PC-3 (cell line): Measurements from ENCODE around the gene TJP3. TPM values are rescaled to one million over a fixed set of nuclear protein-coding genes. Genes with fewer than 3 reads are reported as not detected.

Experiments used
- ATAC-seq: fragments of 200-7000 bp; cut with Tn5 transposase; 2 replicates; pipeline ENCODE4 v1.9.1; 2020; ENCODE audit warnings: mild to moderate bottlenecking, moderate library complexity
- BruUV-seq: library from RNA; stranded (reverse); fragments of 400-500 nt; replicated peaks from 2 replicates; lab custom pipeline; 2021; lab: Mats Ljungman, UMichigan
- CTCF ChIA-PET: fragments of 300-600 bp; sonication (Branson Sonifier 250); formaldehyde crosslinking; loops from one replicate; lab custom pipeline; 2022; ENCODE audit warnings: antibody characterized with exemption; lab: Charles Lee
- POLR2A ChIA-PET: fragments of 300-600 bp; sonication (Branson Sonifier 250); formaldehyde crosslinking; loops from one replicate; lab custom pipeline; 2022; ENCODE audit warnings: antibody characterized with exemption; ENCODE audit not compliant: unreplicated experiment; lab: Charles Lee
- DNase-seq: peaks from one replicate; pipeline ENCODE4 v3.0.0-alpha.2; 2015
- H2AFZ ChIP-seq: fragments of 300-600 bp; sonication (generic); 2 replicates; pipeline ENCODE4 v1.6.0; 2016; ENCODE audit warnings: antibody characterized with exemption, low read length
- H3F3A ChIP-seq: fragments of 300-600 bp; sonication (generic); one replicate; pipeline ENCODE4 v1.6.0; 2017; ENCODE audit warnings: antibody characterized with exemption, low read length, control low read depth, mild to moderate bottlenecking; ENCODE audit not compliant: unreplicated experiment
- H3K27ac ChIP-seq: fragments of 300-600 bp; sonication (generic); 2 replicates; pipeline ENCODE4 v1.5.1; 2016; ENCODE audit warnings: mild to moderate bottlenecking, low read length
- H3K27me3 ChIP-seq: fragments of 300-600 bp; sonication (generic); 2 replicates; pipeline ENCODE4 v1.6.1; 2016; ENCODE audit warnings: low read length, mixed read lengths
- H3K36me3 ChIP-seq: fragments of 300-600 bp; sonication (generic); 2 replicates; pipeline ENCODE4 v1.6.1; 2016; ENCODE audit warnings: low read depth, mixed run types, low read length, mixed read lengths
- H3K4me1 ChIP-seq: fragments of 300-600 bp; sonication (generic); 2 replicates; pipeline ENCODE4 v1.5.1; 2016; ENCODE audit warnings: low read length; ENCODE audit not compliant: insufficient read depth
- H3K4me2 ChIP-seq: fragments of 300-600 bp; sonication (generic); 2 replicates; pipeline ENCODE4 v1.6.0; 2016; ENCODE audit warnings: low read length
- H3K4me3 ChIP-seq: fragments of 300-600 bp; sonication (generic); 2 replicates; pipeline ENCODE4 v1.5.1; 2016; ENCODE audit warnings: mild to moderate bottlenecking, low read length, mixed read lengths
- H3K79me2 ChIP-seq: fragments of 300-600 bp; sonication (generic); 2 replicates; pipeline ENCODE4 v1.6.1; 2017; ENCODE audit warnings: low read length, mixed read lengths
- H3K9ac ChIP-seq: fragments of 300-600 bp; sonication (generic); 2 replicates; pipeline ENCODE4 v1.6.0; 2016; ENCODE audit warnings: mild to moderate bottlenecking, low read length
- H3K9me2 ChIP-seq: fragments of 300-600 bp; sonication (generic); replicated peaks from 2 replicates; pipeline ENCODE4 v1.6.1; 2016; ENCODE audit warnings: mixed run types, low read length, mixed read lengths
- H3K9me3 ChIP-seq: fragments of 300-600 bp; sonication (generic); 2 replicates; pipeline ENCODE4 v1.6.1; 2016; ENCODE audit warnings: low read length, mixed read lengths
- H4K20me1 ChIP-seq: fragments of 300-600 bp; sonication (generic); 2 replicates; pipeline ENCODE4 v1.6.1; 2016; ENCODE audit warnings: low read length, mixed read lengths
- EZH2 ChIP-seq: fragments of 300-600 bp; sonication (generic); IDR thresholded peaks from one replicate; pipeline ENCODE4 v1.6.1; 2017; ENCODE audit warnings: antibody characterized with exemption, mild to moderate bottlenecking, low read length; ENCODE audit not compliant: unreplicated experiment
- EZH2phosphoT487 ChIP-seq: fragments of 300-600 bp; sonication (generic); IDR thresholded peaks from 2 replicates; pipeline ENCODE4 v1.6.1; 2018; ENCODE audit warnings: mild to moderate bottlenecking, antibody characterized with exemption, low read length, borderline replicate concordance
- intact Hi-C: fragments of 100-400 bp; cut with micrococcal nuclease; formaldehyde crosslinking; loops from 2 replicates; pipeline ENCODE4 v1.9.0; 2023
- total RNA-seq: library from RNA; depleted of rRNA; stranded (reverse); fragments of >200 nt; gene quantifications from 2 replicates; pipeline ENCODE4 v1.2.3, GENCODE V29; 2014
- TF ChIP-seq, protein P1 (sequence below): fragments of 300-600 bp; sonication (generic); conservative IDR thresholded peaks from 2 replicates; pipeline ENCODE4 v1.5.1; 2017; ENCODE audit warnings: antibody characterized with exemption, low read depth, mild to moderate bottlenecking, low read length

TJP3 gene
- total RNA-seq, 1 experiment from 2014 or later, result 11.7 TPM

DNA sequence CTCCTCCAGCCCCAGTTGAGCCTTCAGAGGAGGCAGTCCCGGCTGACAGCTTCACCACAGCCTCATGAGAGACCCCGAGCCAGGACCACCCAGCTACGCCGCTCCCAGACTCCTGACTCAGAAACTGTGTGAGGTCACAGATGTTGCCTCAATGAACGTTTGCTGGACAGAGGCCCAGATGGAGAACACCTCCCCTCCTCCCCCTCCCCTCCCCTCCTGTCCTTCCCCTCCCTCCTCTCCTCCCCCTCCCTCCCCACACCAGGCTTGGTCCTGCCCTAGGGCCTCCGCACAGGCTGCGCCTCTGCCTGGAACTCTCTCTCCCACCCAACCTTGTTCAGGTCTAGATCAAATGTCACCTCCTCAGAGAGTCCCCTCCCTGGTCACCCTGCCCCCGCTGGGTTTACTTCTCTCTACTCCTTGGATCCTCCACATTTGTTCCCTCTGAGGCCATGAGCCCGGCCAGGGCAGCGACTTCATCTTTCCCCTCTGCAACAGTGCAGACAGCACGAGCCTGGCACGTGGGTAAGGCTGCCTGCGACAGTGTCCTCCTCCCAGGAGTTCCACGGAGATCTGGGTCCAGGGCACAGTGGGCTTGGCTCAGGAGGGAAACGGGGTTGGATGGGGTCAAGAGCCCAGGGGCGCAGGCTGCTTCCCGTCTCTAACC, 25.3 kb upstream of the TJP3 start:
- peaks cover 11% of the 10 kb centered on the region for H3K36me3 ChIP-seq
- no peak overlapping the region for H3K4me3 ChIP-seq
- H3K27me3 ChIP-seq, result no peaks in the 10 kb centered on the region
- H3K4me2 ChIP-seq, result no peak overlapping the region
- no peaks in the 10 kb centered on the region for H3K9me3 ChIP-seq
- no peaks in the 10 kb centered on the region for H3K4me1 ChIP-seq
- intact Hi-C loops, result no loop called here
- TF ChIP-seq, protein P1, sequence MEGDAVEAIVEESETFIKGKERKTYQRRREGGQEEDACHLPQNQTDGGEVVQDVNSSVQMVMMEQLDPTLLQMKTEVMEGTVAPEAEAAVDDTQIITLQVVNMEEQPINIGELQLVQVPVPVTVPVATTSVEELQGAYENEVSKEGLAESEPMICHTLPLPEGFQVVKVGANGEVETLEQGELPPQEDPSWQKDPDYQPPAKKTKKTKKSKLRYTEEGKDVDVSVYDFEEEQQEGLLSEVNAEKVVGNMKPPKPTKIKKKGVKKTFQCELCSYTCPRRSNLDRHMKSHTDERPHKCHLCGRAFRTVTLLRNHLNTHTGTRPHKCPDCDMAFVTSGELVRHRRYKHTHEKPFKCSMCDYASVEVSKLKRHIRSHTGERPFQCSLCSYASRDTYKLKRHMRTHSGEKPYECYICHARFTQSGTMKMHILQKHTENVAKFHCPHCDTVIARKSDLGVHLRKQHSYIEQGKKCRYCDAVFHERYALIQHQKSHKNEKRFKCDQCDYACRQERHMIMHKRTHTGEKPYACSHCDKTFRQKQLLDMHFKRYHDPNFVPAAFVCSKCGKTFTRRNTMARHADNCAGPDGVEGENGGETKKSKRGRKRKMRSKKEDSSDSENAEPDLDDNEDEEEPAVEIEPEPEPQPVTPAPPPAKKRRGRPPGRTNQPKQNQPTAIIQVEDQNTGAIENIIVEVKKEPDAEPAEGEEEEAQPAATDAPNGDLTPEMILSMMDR, result no peak
- no peak for TF ChIP-seq EZH2
- TF ChIP-seq EZH2phosphoT487, result no peak
- no peak overlapping the region for H3K9ac ChIP-seq
- ChIA-PET CTCF (no interaction called here), POLR2A (no interaction called here)
- ATAC-seq (no peak), DNase-seq (no peak)
- no peak overlapping the region for H3K27ac ChIP-seq
- H2AFZ ChIP-seq, result no peak overlapping the region
- no peaks in the 10 kb centered on the region; the same call in 1 of the 2 replicates for H3K79me2 ChIP-seq
- no peaks in the 10 kb centered on the region for H4K20me1 ChIP-seq
- no peaks in the 10 kb centered on the region for H3F3A ChIP-seq
- no TSS peak for BruUV-seq
- H3K9me2 ChIP-seq, result no peaks in the 10 kb centered on the region

DNA sequence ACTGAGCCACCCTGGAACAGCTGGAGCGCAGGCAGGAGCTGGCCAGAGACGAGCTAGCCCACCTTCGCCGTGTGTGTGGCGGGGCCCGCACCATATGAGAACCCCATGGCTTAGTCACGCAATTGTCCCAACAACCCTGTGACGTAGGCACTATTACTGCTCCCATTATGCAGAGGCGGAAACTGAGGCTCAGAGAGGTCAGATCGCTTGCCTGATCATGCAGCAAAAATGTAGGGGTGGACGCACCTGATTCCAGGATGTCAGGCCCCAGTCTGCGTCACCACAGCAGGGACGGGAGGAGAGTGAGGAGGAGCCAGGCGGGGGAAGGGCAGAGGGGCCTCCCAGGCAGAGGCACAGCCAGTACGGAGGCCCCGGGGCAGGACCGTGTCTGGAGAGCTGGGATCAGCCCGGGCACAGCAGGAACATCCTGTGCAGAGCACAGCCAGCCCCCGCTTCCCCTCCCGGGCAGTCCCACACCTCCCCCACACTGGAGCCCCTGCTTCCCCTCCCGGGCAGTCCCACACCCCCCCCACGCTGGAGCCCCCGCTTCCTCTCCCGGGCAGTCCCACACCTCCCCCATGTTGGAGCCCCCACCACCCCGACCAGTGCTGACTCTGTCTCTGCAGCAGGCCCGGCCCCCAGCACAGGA, 24.7 kb upstream of the TJP3 start:
- Histone ChIP-seq H3F3A (no peaks in the 10 kb centered on the region), H3K4me2 (no peak overlapping the region), H3K4me1 (no peaks in the 10 kb centered on the region), H2AFZ (no peak overlapping the region), H3K9ac (no peak overlapping the region), H3K9me2 (no peaks in the 10 kb centered on the region), H3K36me3 (peaks cover 11% of the 10 kb centered on the region), H3K4me3 (no peak overlapping the region), H3K27ac (no peak overlapping the region), H3K27me3 (no peaks in the 10 kb centered on the region), H3K9me3 (no peaks in the 10 kb centered on the region), H3K79me2 (no peaks in the 10 kb centered on the region; the same call in 1 of the 2 replicates), H4K20me1 (no peaks in the 10 kb centered on the region)
- TF ChIP-seq, protein P1, result no peak
- ATAC-seq, result no peak
- POLR2A ChIA-PET, result no interaction called here
- CTCF ChIA-PET, result no interaction called here
- no peak for DNase-seq
- intact Hi-C loops, result no loop called here
- no TSS peak for BruUV-seq
